Thyroid gland (tissue), 4 donors: Measurements from ENCODE around the gene RBMS2. TPM values are rescaled to one million over a fixed set of nuclear protein-coding genes. Genes with fewer than 3 reads are reported as not detected.

Experiments used
- DNase-seq, 2 donors: peaks; one replicate each; pipeline ENCODE4 v3.0.0-alpha.2; 2019
- H3K27ac ChIP-seq, 3 donors: fragments of 200-600 bp; sonication (generic); 1 replicate in 2 of 3; 2 replicates in 1 of 3; pipeline ENCODE4 v1.5.1; 2016 to 2019; ENCODE audit warnings: mild to moderate bottlenecking in 1 of 3, moderate library complexity in 1 of 3
- H3K27me3 ChIP-seq: fragments of 200-600 bp; sonication (generic); one replicate; pipeline ENCODE4 v1.5.1; 2019
- H3K36me3 ChIP-seq, 2 donors: fragments of 200-600 bp; sonication (generic); one replicate each; pipeline ENCODE4 v1.5.1; 2016 to 2019
- H3K4me1 ChIP-seq, 2 donors: fragments of 200-600 bp; sonication (generic); one replicate each; pipeline ENCODE4 v1.5.1; 2017 to 2019
- H3K4me3 ChIP-seq, 3 donors: fragments of 200-600 bp; sonication (generic); replicated peaks in 1 of 3; 1 replicate in 2 of 3; 2 replicates in 1 of 3; pipeline ENCODE4 v1.5.1; 2016; ENCODE audit warnings: mild to moderate bottlenecking in 1 of 3
- H3K9me3 ChIP-seq: fragments of 200-600 bp; sonication (generic); one replicate; pipeline ENCODE4 v1.5.1; 2017
- CTCF ChIP-seq, 6 experiments: fragments of 200-600 bp in 3 of 6; fragments of 450-650 bp in 3 of 6; sonication (generic) in 3 of 6; IDR thresholded peaks; one replicate each; pipeline ENCODE4 v1.5.1; 2016 to 2019; ENCODE audit warnings: antibody characterized with exemption in 6 of 6, mild to moderate bottlenecking in 2 of 6, inconsistent platforms in 1 of 6, moderate library complexity in 1 of 6
- POLR2A ChIP-seq, 2 donors: fragments of 450-650 bp; IDR thresholded peaks; one replicate each; pipeline ENCODE4 v1.6.1; 2017; ENCODE audit warnings: antibody characterized with exemption in 2 of 2, mild to moderate bottlenecking in 2 of 2, moderate library complexity in 1 of 2
- WGBS, 2 donors: methylation state at CpG; one replicate each; pipeline ENCODE4 v1.1.5; 2017; 5-methylcytosine and 5-hydroxymethylcytosine counted together
- intact Hi-C: fragments of 100-400 bp; cut with DNase I; formaldehyde crosslinking; loops from one replicate; pipeline ENCODE4 v1.15.1; 2023
- total RNA-seq, 4 donors: library from RNA; depleted of rRNA; stranded (reverse); fragments of >200 nt; gene quantifications; one replicate each; pipeline ENCODE4 v1.2.3, GENCODE V29; 2016

RBMS2 gene
- total RNA-seq, 4 donors from 2014 or later, result 39.8 to 58.3 (median 50.2) TPM

- intact Hi-C loops, result no loop called here
- Histone ChIP-seq H3K4me1 (peaks cover 37 to 48% of the 10 kb centered on the region in 2 donors), H3K36me3 (no peaks in the 10 kb centered on the region), H3K27me3 (no peaks in the 10 kb centered on the region), H3K27ac (peak overlapping the region in 2 of 3 donors; percentile 31 to 42), H3K4me3 (no peak overlapping the region), H3K9me3 (no peaks in the 10 kb centered on the region)
- TF ChIP-seq CTCF (IDR thresholded peaks at IDR 0.05) (no peak), POLR2A (IDR thresholded peaks at IDR 0.05) (no peak)
- DNase-seq, result no peak
- 88 to 95% methylated on average over 4 of the region's 4 CpGs for WGBS, 2 donors
Observed at GRCh38 chr12:56529656-56530055, 8.0 kb downstream of the RBMS2 start.

GRCh38 chr12:56530390-56531055 lies 8.9 kb downstream of the RBMS2 start:
- Histone ChIP-seq H3K36me3 (no peaks in the 10 kb centered on the region), H3K27ac (no peak overlapping the region), H3K27me3 (no peaks in the 10 kb centered on the region), H3K9me3 (no peaks in the 10 kb centered on the region), H3K4me3 (no peak overlapping the region), H3K4me1 (peaks cover 35 to 39% of the 10 kb centered on the region in 2 donors)
- intact Hi-C loops, result no loop called here
- 86 to 91% methylated on average over 7 of the region's 7 CpGs for WGBS, 2 donors
- no peak for DNase-seq
- TF ChIP-seq POLR2A (IDR thresholded peaks at IDR 0.05), result no peak
- no peak for TF ChIP-seq CTCF (IDR thresholded peaks at IDR 0.05)

- no peak for DNase-seq
- intact Hi-C loops, result no loop called here
- Histone ChIP-seq H3K27ac (peak overlapping the region in 1 of 3 donors; percentile 20), H3K4me1 (peaks cover 13 to 18% of the 10 kb centered on the region in 2 donors), H3K27me3 (no peaks in the 10 kb centered on the region), H3K4me3 (no peak overlapping the region), H3K36me3 (no peaks in the 10 kb centered on the region), H3K9me3 (no peaks in the 10 kb centered on the region)
- TF ChIP-seq POLR2A (IDR thresholded peaks at IDR 0.05) (no peak), CTCF (IDR thresholded peaks at IDR 0.05) (no peak)
Observed at GRCh38 chr12:56537546-56537945, 15.9 kb downstream of the RBMS2 start.

GRCh38 chr12:56541631-56542030 lies 20.0 kb downstream of the RBMS2 start:
- 19 to 30% methylated on average over 2 of the region's 2 CpGs for WGBS, 2 donors
- H3K4me1 ChIP-seq, result peaks cover 10 to 18% of the 10 kb centered on the region in 2 donors
- no peak for TF ChIP-seq POLR2A (IDR thresholded peaks at IDR 0.05)
- TF ChIP-seq CTCF (IDR thresholded peaks at IDR 0.05), result no peak

GRCh38 chr12:56542164-56542563 lies 20.5 kb downstream of the RBMS2 start:
- no peaks in the 10 kb centered on the region for H3K9me3 ChIP-seq
- H3K4me3 ChIP-seq, result no peak overlapping the region
- H3K36me3 ChIP-seq, result no peaks in the 10 kb centered on the region
- H3K27ac ChIP-seq, result peak overlapping the region in 1 of 3 donors; percentile 26
- no peak for DNase-seq
- intact Hi-C loops, result no loop called here
- H3K4me1 ChIP-seq, result peaks cover 10 to 18% of the 10 kb centered on the region in 2 donors
- TF ChIP-seq CTCF (IDR thresholded peaks at IDR 0.05) (no peak), POLR2A (IDR thresholded peaks at IDR 0.05) (no peak)
- 93 to 96% methylated on average over 4 of the region's 4 CpGs for WGBS, 2 donors
- H3K27me3 ChIP-seq, result no peaks in the 10 kb centered on the region

More at GRCh38 chr12:56541631-56542030, 20.0 kb downstream of the RBMS2 start:
- DNase-seq, result no peak
- Histone ChIP-seq H3K27ac (peak overlapping the region in 1 of 3 donors; percentile 26), H3K36me3 (no peaks in the 10 kb centered on the region), H3K4me3 (no peak overlapping the region), H3K9me3 (no peaks in the 10 kb centered on the region), H3K27me3 (no peaks in the 10 kb centered on the region)
- intact Hi-C loops, result no loop called here
